ENCODE data around the gene MTG2.

Gene MTG2

GRCh38 chr20:62162765-62163484, 19.9 kb upstream of the MTG2 start:
- DNase-seq (ENCODE audit: low spot score): no peak

- no peak for DNase-seq (ENCODE audit: low spot score)
Observed at GRCh38 chr20:62163485-62163865, 19.4 kb upstream of the MTG2 start.

GRCh38 chr20:62163986-62164762, 18.7 kb upstream of the MTG2 start:
- no peak for DNase-seq (ENCODE audit: low spot score)

GRCh38 chr20:62164879-62165761, 17.7 kb upstream of the MTG2 start:
- DNase-seq (ENCODE audit: low spot score): no peak

GRCh38 chr20:62165762-62166399, 16.9 kb upstream of the MTG2 start:
- DNase-seq (ENCODE audit: low spot score): no peak

- no peak for DNase-seq (ENCODE audit: low spot score)
Observed at GRCh38 chr20:62167474-62167873, 15.4 kb upstream of the MTG2 start.

- no peak for DNase-seq (ENCODE audit: low spot score)
Observed at GRCh38 chr20:62168061-62168460, 14.8 kb upstream of the MTG2 start.

- DNase-seq (ENCODE audit: low spot score): no peak
Observed at GRCh38 chr20:62168890-62169435, 13.9 kb upstream of the MTG2 start.

GRCh38 chr20:62170536-62170935, 12.3 kb upstream of the MTG2 start:
- DNase-seq (ENCODE audit: low spot score): no peak

- no peak for DNase-seq (ENCODE audit: low spot score)
Observed at GRCh38 chr20:62171245-62171644, 11.6 kb upstream of the MTG2 start.

- DNase-seq (ENCODE audit: low spot score): no peak
Observed at GRCh38 chr20:62172666-62173065, 10.2 kb upstream of the MTG2 start.

GRCh38 chr20:62174021-62174804, 8.6 kb upstream of the MTG2 start:
- no peak for DNase-seq (ENCODE audit: low spot score)

GRCh38 chr20:62174870-62175624, 7.8 kb upstream of the MTG2 start:
- DNase-seq (ENCODE audit: low spot score): no peak

- DNase-seq (ENCODE audit: low spot score): no peak
Observed at GRCh38 chr20:62175711-62176110, 7.1 kb upstream of the MTG2 start.

- DNase-seq (ENCODE audit: low spot score): no peak
Observed at GRCh38 chr20:62176866-62177265, 6.0 kb upstream of the MTG2 start.

- peak; percentile 29 for DNase-seq (ENCODE audit: low spot score)
Observed at GRCh38 chr20:62177307-62177706, 5.5 kb upstream of the MTG2 start.

GRCh38 chr20:62178316-62179161, 4.3 kb upstream of the MTG2 start:
- no peak for DNase-seq (ENCODE audit: low spot score)

- DNase-seq (ENCODE audit: low spot score): no peak
Observed at GRCh38 chr20:62179162-62179504, 3.7 kb upstream of the MTG2 start.

- no peak for DNase-seq (ENCODE audit: low spot score)
Observed at GRCh38 chr20:62181808-62182207, 1.0 kb upstream of the MTG2 start.
